Epithelial cell of esophagus (primary cell): Measurements from ENCODE around the gene DNAJA4.

Experiments used
- DNase-seq: peaks from one replicate; pipeline ENCODE4 v3.0.0; 2010; ENCODE audit warnings: low read depth
- H3K4me3 ChIP-seq: 2 replicates; pipeline ENCODE4 v1.5.1; 2011; ENCODE audit warnings: mild to moderate bottlenecking, low read length, control low read depth
- CTCF ChIP-seq: IDR thresholded peaks from 2 replicates; pipeline ENCODE4 v1.5.1; 2011; ENCODE audit warnings: low read depth, mild to moderate bottlenecking, low read length, control low read depth, inconsistent platforms; ENCODE audit not compliant: insufficient read depth; ENCODE audit errors: missing control alignments

DNAJA4 gene

GRCh38 chr15:78317145-78317836 is 52.9 kb downstream of the DNAJA4 start:
- no peak overlapping the region for H3K4me3 ChIP-seq
- no peak for TF ChIP-seq CTCF
- peak; percentile 30 for DNase-seq

GRCh38 chr15:78319588-78319987 is 55.2 kb downstream of the DNAJA4 start:
- TF ChIP-seq CTCF, result no peak
- no peak overlapping the region for H3K4me3 ChIP-seq
- DNase-seq, result no peak

- DNase-seq, result no peak
- no peak overlapping the region for H3K4me3 ChIP-seq
- TF ChIP-seq CTCF, result no peak
Observed at GRCh38 chr15:78320183-78320582, 55.8 kb downstream of the DNAJA4 start.

GRCh38 chr15:78321041-78321570 is 56.7 kb downstream of the DNAJA4 start:
- no peak for DNase-seq
- H3K4me3 ChIP-seq, result no peak overlapping the region
- no peak for TF ChIP-seq CTCF

- TF ChIP-seq CTCF, result no peak
- no peak overlapping the region for H3K4me3 ChIP-seq
- no peak for DNase-seq
Observed at GRCh38 chr15:78321786-78322185, 57.4 kb downstream of the DNAJA4 start.

GRCh38 chr15:78322243-78322642 is 57.9 kb downstream of the DNAJA4 start:
- no peak for TF ChIP-seq CTCF
- peak; percentile 83 for DNase-seq
- no peak overlapping the region for H3K4me3 ChIP-seq
